OCI-LY7 (cell line): ENCODE measurements around the gene FHDC1.

Experiments
- CTCF ChIP-seq: fragments of 200-600 bp; sonication (generic); conservative IDR thresholded peaks from 2 replicates; pipeline ENCODE4 v1.5.1; 2014; ENCODE audit warnings: mild to moderate bottlenecking, antibody characterized with exemption, low read length, moderate library complexity, mixed read lengths
- EZH2phosphoT487 ChIP-seq: fragments of 200-600 bp; sonication (generic); IDR thresholded peaks from 2 replicates; pipeline ENCODE4 v1.6.1; 2018; ENCODE audit warnings: low read depth, borderline replicate concordance, mild to moderate bottlenecking, mixed run types, antibody characterized with exemption, low read length, moderate library complexity, mixed read lengths

GRCh38 chr4:152983221-152983620, 47.1 kb downstream of the FHDC1 start:
- TF ChIP-seq CTCF: no peak
- TF ChIP-seq EZH2phosphoT487: no peak
